Activated effector memory CD4-positive, alpha-beta T cell treated with Interleukin-2 at 50 U/mL for 16 hours (primary cell): ENCODE data around the gene MSH2.
"Not testable (repeated sequence)": the region's sequence is repeated elsewhere in the genome, so short reads cannot be mapped to it uniquely, and the experiment has no call there.

Experiments used
- DNase-seq: peaks from one replicate; pipeline ENCODE4 v3.0.0-alpha.2; 2020

Gene MSH2

DNA sequence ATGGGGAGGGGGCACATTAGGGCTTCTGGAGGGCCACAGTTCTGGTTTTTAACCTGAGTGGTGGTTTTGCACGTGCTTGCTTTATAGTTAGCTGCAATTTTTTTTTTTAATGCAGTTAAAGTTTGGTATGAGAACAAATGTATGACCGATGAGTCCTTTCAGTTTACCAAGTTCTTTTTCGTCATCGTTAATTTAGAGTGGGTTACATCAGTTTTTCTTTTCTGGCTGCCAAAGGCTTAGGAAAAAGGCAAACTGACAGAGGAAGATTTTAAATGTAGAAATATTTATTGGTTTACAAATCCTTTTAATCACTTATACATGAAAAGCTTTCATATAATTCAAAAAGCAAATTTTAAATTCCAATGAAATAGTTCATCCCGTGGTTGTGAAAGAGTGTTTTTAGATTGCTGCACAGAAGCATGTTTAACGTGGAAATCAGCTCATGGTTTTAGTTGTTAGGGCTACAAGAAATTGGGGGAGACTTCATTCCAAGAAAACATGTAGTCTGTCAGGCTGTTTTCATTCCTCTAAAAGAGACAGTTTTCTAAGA lies 82.9 kb downstream of the MSH2 start:
- DNase-seq: no peak

- no peak for DNase-seq
Observed at GRCh38 chr2:47486841-47487497, 84.0 kb downstream of the MSH2 start.

GRCh38 chr2:47487498-47487875 lies 84.5 kb downstream of the MSH2 start:
- DNase-seq: no peak

GRCh38 chr2:47488870-47489584 lies 86.1 kb downstream of the MSH2 start:
- DNase-seq: no peak

GRCh38 chr2:47490406-47490805 lies 87.5 kb downstream of the MSH2 start:
- no peak for DNase-seq

DNA sequence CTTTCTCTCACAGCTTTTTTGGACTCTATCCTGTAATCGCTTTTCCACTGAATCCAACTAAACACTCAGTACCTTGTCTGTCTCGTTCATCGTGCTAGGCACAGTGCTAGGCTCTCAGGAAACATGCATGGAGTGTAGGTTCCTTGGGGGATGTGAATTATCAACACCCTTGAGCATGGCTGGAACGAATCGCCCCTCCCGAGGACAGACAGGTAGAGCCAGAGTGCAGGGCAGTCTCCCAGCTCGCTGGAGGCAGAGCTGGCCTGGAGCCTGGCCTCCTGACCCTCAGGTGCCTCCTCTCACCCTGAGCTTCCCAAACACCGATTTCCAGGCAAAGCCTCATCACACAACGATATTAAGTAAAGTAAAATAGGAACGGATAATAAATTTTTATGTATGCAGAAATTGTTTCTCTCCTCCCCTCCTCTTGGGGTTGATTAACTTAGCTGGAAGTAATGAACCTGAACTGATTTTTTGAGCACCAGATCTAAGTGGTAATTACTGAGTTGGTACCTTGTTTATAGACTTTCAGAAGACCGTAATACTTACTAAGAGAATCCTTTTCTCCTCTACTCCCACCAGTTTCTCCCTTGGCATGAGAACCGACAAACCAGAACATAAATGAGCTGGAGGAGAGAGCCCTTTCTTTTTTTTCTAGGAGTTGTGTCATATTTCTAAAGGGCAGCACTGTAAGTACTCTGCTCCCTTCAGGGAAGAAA lies 90.5 kb downstream of the MSH2 start:
- no peak for DNase-seq

GRCh38 chr2:47494267-47495130 lies 91.5 kb downstream of the MSH2 start:
- DNase-seq: no peak

DNA sequence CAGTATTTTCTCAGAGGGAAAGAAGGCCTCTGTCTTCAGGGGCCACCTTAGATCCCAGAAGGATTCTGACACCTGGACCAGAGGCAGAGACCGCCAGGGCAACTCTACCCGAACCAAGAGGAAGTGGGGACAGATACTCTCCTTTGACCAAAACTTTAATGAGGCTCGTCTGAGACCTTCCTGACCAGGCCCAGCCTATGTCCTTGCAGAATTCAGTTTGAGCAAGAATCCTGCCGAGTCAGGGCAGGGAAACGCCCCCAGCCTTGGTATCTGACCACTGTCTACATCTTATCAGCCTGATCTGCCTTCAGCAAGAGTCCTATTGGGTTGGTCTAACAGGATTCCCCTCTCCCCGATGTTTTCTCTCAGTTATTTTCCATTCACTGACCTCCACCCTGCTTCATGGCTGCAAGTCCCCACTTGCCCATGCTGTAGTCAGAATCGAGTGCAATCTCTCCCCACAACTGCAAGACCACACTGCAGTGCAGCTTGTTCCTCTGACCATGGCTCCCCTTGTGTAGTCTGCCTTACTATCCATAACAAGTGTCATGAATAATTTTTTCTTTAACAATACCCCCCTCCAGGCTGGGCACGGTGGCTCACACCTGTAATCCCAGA lies 95.0 kb downstream of the MSH2 start:
- DNase-seq: no peak

DNA sequence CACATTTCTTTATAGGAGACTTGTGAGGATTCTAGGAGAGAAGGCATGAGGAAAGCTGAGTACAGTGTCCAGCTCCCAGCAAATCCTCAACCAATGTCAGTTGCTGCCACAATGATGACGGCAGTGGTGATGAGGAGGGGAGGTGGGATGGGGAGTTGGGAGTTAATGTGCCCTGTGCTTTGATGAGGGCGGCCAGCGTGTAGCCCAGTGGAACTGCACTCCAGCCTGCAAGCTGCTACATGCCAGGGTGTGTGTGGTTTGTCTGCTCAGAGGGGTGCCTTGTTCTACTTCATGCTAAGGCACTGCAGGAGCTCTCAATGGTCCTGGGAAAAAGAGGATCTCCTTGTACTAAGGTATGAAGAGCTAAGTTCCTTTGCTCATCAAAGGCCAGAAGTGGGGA lies 96.1 kb downstream of the MSH2 start:
- no peak for DNase-seq

GRCh38 chr2:47499621-47500309 lies 96.8 kb downstream of the MSH2 start:
- DNase-seq: no peak

DNA sequence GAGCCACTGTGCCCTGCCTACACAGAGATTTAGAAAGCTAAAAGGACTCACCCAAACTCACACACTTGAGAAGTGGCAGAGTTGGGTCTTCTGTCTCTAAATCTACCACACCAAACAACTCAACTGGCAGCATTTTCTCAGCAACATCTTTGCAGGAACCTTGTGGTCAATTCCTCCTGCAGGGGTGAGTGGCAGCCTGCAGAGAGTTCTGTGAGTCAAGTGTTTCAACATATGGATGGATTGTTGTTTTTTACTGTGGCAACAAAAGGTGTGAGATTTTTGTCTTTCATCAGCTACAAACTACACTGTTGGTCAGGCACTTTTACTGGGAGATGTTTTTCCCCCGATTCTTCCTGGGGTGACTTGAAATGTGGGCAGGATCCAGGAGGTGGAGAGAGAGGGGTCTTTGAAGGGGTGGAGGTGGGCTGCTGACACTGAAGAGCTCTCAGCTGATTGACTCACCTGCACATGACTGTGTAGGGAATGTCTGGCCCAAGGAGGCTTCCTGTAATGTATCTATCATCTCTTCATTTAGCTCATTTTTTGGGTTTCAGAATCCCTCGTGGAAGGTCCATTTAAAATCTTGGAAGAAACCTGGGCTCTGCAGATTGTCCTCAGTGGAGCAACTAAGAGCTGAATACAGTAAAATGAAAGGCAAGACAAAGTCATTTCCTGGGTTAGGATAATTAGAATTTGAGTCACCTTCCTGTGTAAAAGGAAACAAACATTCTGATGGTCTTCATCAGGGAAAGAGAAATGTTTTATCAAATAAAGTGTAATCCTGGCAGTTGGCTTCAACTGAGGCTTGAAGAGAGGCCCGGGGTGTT lies 98.6 kb downstream of the MSH2 start:
- no peak for DNase-seq

DNA sequence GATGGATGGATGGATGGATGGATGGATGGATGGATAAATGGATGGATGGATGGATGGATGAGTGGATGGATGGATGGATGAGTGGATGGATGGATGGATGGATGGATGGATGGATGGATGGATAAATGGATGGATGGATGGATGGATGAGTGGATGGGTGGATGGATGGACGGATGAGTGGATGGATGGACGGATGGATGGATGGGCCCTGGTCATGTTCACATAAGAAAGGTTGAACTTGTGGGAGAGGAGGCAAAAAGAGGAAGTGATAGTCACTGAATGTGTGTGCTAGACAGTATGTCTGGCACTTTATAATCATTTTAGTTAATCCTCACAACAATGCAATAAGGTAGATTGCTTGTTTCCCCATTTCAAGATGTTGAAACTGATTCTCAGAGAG lies 99.5 kb downstream of the MSH2 start:
- not testable (repeated sequence) for DNase-seq

GRCh38 chr2:47503481-47504070 lies 100.6 kb downstream of the MSH2 start:
- DNase-seq: no peak

DNA sequence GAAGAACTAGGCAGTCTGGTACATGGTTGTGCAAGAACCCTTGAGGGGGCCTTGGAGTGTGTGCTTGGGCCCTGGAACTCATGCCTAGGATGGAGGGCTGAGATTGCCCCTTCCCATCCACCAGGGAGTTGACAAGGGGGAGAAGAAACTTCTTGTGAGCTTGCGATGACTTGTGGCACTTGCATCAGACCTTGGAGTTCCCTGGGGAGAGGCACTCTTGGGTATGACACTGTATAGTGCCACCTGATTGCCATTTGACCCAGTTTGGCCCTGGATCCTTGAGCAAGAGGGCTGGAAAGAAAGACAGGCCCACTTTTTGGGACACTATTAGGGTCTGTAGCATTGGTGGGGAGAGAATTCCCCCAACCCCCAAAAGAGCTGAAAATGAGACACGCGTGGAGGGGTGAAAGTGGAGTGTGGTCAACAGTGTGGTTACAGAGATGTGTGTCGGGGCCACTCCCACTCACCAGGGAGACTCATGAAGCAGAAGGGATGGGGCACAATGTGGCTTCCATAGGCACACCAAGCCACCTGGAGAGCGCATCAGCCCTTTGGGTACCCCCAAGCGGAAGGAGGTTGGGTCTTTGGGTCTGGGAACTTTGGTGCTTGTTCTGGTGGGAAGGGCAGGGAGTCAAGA lies 101.3 kb downstream of the MSH2 start:
- DNase-seq: no peak

GRCh38 chr2:47506024-47506423 lies 103.1 kb downstream of the MSH2 start:
- DNase-seq: no peak

GRCh38 chr2:47506436-47506835 lies 103.5 kb downstream of the MSH2 start:
- no peak for DNase-seq

GRCh38 chr2:47508080-47508479 lies 105.1 kb downstream of the MSH2 start:
- no peak for DNase-seq

DNA sequence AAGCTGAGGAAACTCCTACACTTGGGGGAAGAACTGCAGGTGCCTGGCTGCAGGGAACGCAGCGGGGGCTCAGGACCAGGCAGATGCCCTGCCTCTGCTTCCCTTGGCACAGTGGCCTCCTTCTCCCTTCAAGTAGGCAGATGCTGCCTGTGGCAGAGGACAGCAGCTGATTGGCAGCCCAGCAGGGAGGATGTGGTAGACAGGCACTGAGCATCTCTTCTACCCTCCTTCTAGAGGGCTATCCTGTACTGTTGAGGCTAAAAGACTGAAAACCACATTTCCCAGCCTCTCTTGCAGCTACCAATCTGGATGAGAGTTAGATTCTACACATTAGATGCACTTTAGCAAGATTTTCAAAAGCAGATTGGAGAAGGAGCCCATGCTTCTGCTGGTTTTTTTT lies 105.7 kb downstream of the MSH2 start:
- DNase-seq: no peak

- DNase-seq: no peak
Observed at GRCh38 chr2:47509250-47509649, 106.3 kb downstream of the MSH2 start.

DNA sequence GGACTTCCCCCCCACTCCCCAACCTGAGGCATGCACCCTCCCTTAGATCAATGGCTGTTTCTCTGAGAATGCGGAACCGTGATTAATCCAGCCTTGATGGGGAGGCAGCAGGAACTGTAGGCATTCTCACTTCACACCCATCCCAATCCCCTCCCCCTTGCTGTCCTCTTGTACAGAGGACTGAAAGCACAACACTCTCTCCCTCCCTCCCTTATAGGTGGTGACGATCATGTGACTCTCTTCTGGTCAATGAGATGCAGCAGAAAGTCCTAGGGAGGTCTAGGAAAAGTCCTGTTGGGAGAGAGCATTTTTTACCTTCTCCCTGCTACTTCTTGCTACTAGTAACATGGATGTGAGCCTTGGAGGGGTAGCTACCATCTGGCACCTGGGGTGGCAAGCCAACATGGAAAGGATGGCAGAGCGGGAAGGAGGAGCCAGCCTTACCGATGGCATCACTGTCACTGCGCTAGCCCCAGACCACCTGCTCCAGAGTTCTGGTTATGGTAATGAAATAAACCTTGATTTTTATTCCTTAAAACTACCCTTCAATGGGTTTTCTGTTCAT lies 106.9 kb downstream of the MSH2 start:
- DNase-seq: no peak
